ENCODE results near the gene ENPP1. TPM values are rescaled to one million over a fixed set of nuclear protein-coding genes. Genes with fewer than 3 reads are reported as not detected.

ENPP1 gene
- total RNA-seq, 4 donors from 2014 or later: 4.1 to 7.6 (median 5.3) TPM

DNA sequence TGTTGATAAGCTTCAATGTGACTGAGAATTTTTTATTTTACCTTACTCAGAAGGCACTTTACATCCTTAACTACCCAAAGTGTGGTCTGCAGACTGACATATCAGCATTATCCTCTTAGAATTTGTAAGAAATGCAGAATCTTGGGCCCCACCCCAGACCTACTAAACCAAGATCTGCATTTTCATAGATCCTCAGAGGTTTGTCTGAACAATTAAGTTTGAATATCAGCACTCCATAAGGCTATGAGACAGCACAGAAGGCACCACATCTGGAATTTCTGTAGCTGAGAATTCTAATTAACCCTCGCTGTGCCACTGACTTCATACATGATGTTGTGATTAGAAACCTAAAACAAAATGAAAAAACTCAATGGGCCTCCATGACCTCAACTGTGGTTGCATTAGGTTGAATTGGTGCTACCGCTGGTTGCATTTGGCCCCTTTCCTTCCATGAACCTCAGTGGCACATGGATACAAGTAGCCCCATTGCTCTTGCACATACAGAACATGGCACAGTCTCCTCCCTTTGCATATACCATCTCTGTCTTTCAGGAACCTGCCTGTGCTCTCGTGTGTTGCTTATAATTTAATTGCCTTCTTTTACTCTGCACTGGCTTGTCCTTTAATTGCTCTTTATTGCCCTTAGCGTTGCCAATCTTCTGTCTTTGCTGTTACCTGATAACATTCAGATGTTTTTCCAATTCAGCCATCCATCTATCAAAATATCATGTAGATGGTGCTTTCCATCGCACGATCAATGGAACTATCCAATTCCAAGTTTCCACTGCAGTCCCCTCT, 13.4 kb downstream of the ENPP1 start:
- intact Hi-C loops (cut with DNase I; ENCODE audit: low total_unique reads): no loop called here
- 60 to 70% methylated on average over 6 of the region's 6 CpGs for WGBS, 2 donors
- no peak for TF ChIP-seq POLR2A (IDR thresholded peaks at IDR 0.05)
- TF ChIP-seq, protein P1, sequence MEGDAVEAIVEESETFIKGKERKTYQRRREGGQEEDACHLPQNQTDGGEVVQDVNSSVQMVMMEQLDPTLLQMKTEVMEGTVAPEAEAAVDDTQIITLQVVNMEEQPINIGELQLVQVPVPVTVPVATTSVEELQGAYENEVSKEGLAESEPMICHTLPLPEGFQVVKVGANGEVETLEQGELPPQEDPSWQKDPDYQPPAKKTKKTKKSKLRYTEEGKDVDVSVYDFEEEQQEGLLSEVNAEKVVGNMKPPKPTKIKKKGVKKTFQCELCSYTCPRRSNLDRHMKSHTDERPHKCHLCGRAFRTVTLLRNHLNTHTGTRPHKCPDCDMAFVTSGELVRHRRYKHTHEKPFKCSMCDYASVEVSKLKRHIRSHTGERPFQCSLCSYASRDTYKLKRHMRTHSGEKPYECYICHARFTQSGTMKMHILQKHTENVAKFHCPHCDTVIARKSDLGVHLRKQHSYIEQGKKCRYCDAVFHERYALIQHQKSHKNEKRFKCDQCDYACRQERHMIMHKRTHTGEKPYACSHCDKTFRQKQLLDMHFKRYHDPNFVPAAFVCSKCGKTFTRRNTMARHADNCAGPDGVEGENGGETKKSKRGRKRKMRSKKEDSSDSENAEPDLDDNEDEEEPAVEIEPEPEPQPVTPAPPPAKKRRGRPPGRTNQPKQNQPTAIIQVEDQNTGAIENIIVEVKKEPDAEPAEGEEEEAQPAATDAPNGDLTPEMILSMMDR (IDR thresholded peaks at IDR 0.05): no peak
- no peak overlapping the region for H3K4me3 ChIP-seq (ENCODE audit: low read depth, poor library complexity, severe bottlenecking)
- DNase-seq (ENCODE audit: low spot score in 2 of 2): no peak

DNA sequence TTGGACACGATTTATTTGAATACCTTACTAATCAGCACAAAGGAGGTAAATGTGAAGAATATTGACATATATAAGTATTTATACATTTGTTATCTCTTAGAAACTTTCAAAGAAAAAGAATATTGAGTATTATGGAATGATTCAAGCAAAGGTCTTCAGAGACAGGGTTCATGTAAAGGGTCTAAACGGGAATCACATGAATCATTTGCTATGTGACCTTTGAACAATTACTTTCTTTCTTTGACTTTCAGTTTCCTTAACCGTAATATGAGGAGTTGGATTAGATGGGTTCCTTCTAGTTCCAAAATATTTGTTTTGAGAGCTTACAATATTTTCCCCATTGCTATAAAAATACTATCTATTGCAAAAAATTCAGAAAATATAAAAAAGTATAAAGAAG, 14.3 kb downstream of the ENPP1 start:
- H3K4me3 ChIP-seq (ENCODE audit: low read depth, poor library complexity, severe bottlenecking): no peak overlapping the region
- no peak for DNase-seq (ENCODE audit: low spot score in 2 of 2)
- WGBS, 2 donors: 64 to 71% methylated on average over 3 of the region's 3 CpGs
- intact Hi-C loops (cut with DNase I; ENCODE audit: low total_unique reads): no loop called here
- TF ChIP-seq POLR2A (IDR thresholded peaks at IDR 0.05): no peak
- TF ChIP-seq, protein P1 (IDR thresholded peaks at IDR 0.05): no peak

DNA sequence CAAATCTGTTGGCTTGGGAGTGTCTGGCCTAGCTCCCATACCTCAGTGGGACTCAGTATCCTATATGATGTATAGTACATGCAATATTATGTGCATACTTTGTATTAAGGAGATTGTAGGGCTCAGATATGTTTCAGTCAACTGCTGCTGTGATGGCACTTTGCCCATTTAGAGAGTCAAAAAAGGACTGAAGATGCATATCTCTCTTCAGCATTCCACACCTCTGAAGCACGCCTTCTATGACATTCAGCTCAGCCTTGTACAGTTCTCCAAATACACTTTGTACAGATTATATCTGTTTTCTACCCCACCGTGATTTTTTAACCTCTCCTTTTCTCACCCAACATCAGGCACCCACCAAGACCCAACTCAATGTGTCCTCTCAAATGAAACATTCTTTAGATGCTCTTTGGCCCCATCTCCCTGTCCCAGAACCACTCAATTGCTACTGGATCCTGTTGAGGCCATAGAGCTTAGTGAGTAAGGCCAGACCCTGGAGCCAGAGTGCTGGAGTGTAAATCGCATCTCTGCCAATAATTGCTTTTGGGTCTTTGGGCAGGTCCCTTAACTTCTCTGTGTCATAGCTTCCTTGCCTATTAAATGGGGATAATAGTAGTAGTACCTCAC, 15.6 kb downstream of the ENPP1 start:
- no peak for TF ChIP-seq POLR2A (IDR thresholded peaks at IDR 0.05)
- TF ChIP-seq, protein P1 (IDR thresholded peaks at IDR 0.05): no peak
- 54 to 71% methylated on average over 3 of the region's 3 CpGs for WGBS, 2 donors
- intact Hi-C loops (cut with DNase I; ENCODE audit: low total_unique reads): no loop called here
- H3K4me3 ChIP-seq (ENCODE audit: low read depth, poor library complexity, severe bottlenecking): no peak overlapping the region
- no peak for DNase-seq (ENCODE audit: low spot score in 2 of 2)

DNA sequence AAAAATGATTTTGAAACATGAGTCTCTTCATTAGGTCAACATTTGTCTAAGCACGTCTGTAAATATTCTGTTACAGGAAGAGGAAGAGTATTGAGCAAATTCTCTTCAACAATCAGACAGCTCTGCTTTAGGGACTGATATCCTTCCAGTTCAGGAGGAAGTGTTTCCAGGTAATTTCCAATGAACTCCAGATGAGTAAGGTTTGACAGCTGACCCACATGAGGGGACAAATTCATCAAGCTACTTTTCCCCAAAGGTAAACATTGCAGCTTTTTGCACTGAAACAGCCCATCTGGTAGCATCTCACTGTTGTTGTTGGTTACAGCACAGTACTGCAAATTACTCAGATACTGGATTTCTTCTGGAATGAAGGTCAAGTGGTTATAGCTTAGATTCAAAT, 18.1 kb downstream of the ENPP1 start:
- intact Hi-C loops (cut with DNase I; ENCODE audit: low total_unique reads): no loop called here
- H3K4me3 ChIP-seq (ENCODE audit: low read depth, poor library complexity, severe bottlenecking): no peak overlapping the region
- DNase-seq (ENCODE audit: low spot score in 2 of 2): no peak
- WGBS, 2 donors: 13 to 27% methylated on average over 1 of the region's 1 CpG
- no peak for TF ChIP-seq POLR2A (IDR thresholded peaks at IDR 0.05)
- TF ChIP-seq, protein P1 (IDR thresholded peaks at IDR 0.05): no peak

DNA sequence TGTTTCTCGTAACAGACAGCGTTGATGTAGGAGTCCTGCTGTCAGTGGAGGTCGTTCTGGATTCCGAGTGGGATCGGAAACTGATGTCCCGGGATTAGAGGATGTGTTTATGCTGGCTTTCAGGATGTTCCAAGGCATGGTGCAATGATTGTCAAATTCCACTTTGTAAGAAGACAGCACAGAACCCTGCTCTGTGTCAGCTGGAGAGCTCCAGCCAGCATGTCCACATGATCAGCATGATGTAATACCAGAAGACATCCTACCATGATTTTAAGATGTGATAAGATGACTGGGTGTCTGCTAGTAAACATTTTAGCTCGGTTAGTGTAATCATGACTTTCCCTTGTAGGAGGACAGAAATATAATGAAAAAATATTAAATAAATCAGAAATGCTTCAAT, 20.3 kb downstream of the ENPP1 start:
- intact Hi-C loops (cut with DNase I; ENCODE audit: low total_unique reads): no loop called here
- H3K4me3 ChIP-seq (ENCODE audit: low read depth, poor library complexity, severe bottlenecking): no peak overlapping the region
- WGBS, 2 donors: 83 to 84% methylated on average over 7 of the region's 7 CpGs
- DNase-seq (ENCODE audit: low spot score in 2 of 2): peak in 1 of 2 donors; percentile 68
- TF ChIP-seq, protein P1 (IDR thresholded peaks at IDR 0.05): no peak
- no peak for TF ChIP-seq POLR2A (IDR thresholded peaks at IDR 0.05)

Measured in lower leg skin (tissue), 4 donors.